Fibroblast of villous mesenchyme (primary cell): Measurements from ENCODE around the gene CDH4. TPM values are rescaled to one million over a fixed set of nuclear protein-coding genes. Genes with fewer than 3 reads are reported as not detected.
A peak's percentile ranks its signal among the peaks of the same experiment; 100 is the strongest.
"Not testable (repeated sequence)": the region's sequence is repeated elsewhere in the genome, so short reads cannot be mapped to it uniquely, and the experiment has no call there.

Experiments used
- DNase-seq: peaks from one replicate; pipeline ENCODE4 v3.0.0-alpha.2; 2010; ENCODE audit warnings: low read depth
- H3K4me3 ChIP-seq: 2 replicates; pipeline ENCODE4 v1.5.1; 2011; ENCODE audit warnings: low read depth, mild to moderate bottlenecking, low read length
- CTCF ChIP-seq: IDR thresholded peaks from 2 replicates; pipeline ENCODE4 v1.5.1; 2012; ENCODE audit warnings: low read depth, mild to moderate bottlenecking, low read length; ENCODE audit not compliant: insufficient read depth
- total RNA-seq: library from RNA; depleted of rRNA; stranded (reverse); fragments of >200 nt; gene quantifications from 2 replicates; pipeline ENCODE4 v1.2.3, GENCODE V29; 2012

CDH4 gene
- total RNA-seq, 1 donor = 1.7 TPM

- peak; percentile 26 for TF ChIP-seq CTCF
- DNase-seq = peak; percentile 6
- H3K4me3 ChIP-seq = no peak overlapping the region
These were observed 728.9 kb downstream of the CDH4 start for GRCh38 chr20:61980647-61981583.

DNA sequence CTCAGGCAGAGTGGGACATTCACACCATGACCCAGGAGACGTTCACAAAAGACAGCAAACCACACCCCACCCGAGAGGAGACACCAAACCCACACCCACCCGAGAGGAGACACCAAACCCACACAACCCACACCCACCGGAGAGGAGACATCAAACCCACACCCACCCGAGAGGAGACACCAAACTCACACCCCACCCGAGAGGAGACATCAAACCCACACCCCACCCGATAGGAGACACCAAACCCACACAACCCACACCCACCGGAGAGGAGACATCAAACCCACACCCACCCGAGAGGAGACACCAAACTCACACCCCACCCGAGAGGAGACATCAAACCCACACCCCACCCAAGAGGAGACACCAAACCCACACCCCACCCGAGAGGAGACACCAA is 729.6 kb downstream of the CDH4 start:
- not testable (repeated sequence) for DNase-seq, H3K4me3 ChIP-seq

- no peak overlapping the region for H3K4me3 ChIP-seq
- no peak for DNase-seq
- no peak for TF ChIP-seq CTCF
These were observed 730.3 kb downstream of the CDH4 start for GRCh38 chr20:61982191-61982950.

DNA sequence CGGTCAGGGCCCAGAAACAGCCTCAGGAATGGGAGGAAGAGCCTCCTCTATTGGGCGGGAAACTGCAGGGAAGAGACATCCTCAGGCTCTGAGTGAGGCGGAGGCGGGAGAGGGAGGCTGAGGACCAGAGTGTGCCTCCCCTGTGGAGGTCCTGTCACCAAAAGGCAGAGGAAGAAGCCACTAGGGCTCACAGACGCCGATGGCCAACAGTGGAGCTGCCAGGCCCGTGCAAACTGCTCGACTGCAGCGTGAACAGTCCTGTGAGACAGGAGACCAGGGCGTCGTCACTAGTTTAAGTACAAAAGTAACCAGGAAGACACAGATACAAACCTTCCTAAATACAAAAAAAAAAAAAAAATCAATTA is 730.9 kb downstream of the CDH4 start:
- DNase-seq = no peak
- H3K4me3 ChIP-seq = no peak overlapping the region
- no peak for TF ChIP-seq CTCF

- no peak overlapping the region for H3K4me3 ChIP-seq
- DNase-seq = no peak
- TF ChIP-seq CTCF = no peak
These were observed 731.9 kb downstream of the CDH4 start for GRCh38 chr20:61983965-61984364.

- H3K4me3 ChIP-seq, DNase-seq: not testable (repeated sequence)
These were observed 732.4 kb downstream of the CDH4 start for GRCh38 chr20:61984431-61984830.

- H3K4me3 ChIP-seq = no peak overlapping the region
- TF ChIP-seq CTCF = no peak
- no peak for DNase-seq
These were observed 733.0 kb downstream of the CDH4 start for GRCh38 chr20:61985096-61985495.
